ENCODE data around the gene LETM1. TPM values are rescaled to one million over a fixed set of nuclear protein-coding genes. Genes with fewer than 3 reads are reported as not detected.

LETM1 gene
- total and polyA plus RNA-seq, 2 donors from 2014 or later, result 20.0 to 46.4 TPM

DNA sequence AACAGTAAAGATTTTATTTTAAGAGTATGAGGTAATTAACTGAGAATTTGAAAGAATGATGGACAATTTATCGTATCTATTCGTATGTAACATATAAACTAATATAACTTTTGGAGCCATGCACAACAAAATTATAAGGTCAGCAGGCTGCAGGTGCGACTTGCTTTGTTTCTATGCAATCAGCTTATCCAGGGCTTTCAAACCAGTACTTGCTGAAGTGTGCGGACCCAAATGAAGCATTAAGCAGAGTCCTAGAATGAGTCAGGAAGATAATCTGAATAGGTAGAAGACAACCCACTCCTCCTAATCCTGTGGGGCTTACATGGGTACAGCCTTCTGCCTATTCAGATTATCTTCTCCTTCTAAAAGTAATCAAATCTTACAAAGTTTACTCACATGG is 17.3 kb upstream of the LETM1 start:
- H3K27me3 ChIP-seq (ENCODE audit: control insufficient read depth, insufficient read depth, low read length), result no peaks in the 10 kb centered on the region
- TF ChIP-seq CTCF (IDR thresholded peaks at IDR 0.05; ENCODE audit: borderline replicate concordance, extremely low read depth, insufficient read depth), result no peak
- intact Hi-C loops (cut with DNase I), result no loop called here
- H3K4me1 ChIP-seq (ENCODE audit: control insufficient read depth in 2 of 3, insufficient read depth in 2 of 3, low read depth in 1 of 3, low read length in 3 of 3), result peaks cover 0 to 18% (median 3%) of the 10 kb centered on the region in 3 donors
- FAIRE-seq (no peak), DNase-seq (no peak)
- peak overlapping the region in 1 of 3 donors; percentile 21 for H3K9ac ChIP-seq (ENCODE audit: low read length in 3 of 3)
- H3K4me3 ChIP-seq (ENCODE audit: low read length in 3 of 3), result no peak overlapping the region
- no peaks in the 10 kb centered on the region for H3K36me3 ChIP-seq (ENCODE audit: control insufficient read depth in 2 of 3, insufficient read depth in 3 of 3, low read length in 3 of 3)
- no peaks in the 10 kb centered on the region for H3K9me3 ChIP-seq (ENCODE audit: control insufficient read depth in 2 of 3, insufficient read depth in 1 of 3, low read length in 3 of 3)
- H3K27ac ChIP-seq (ENCODE audit: low read depth in 2 of 2, low read length in 2 of 2), result no peak overlapping the region

- Histone ChIP-seq H3K27me3 (ENCODE audit: control insufficient read depth, insufficient read depth, low read length) (no peaks in the 10 kb centered on the region), H3K36me3 (ENCODE audit: control insufficient read depth in 2 of 3, insufficient read depth in 3 of 3, low read length in 3 of 3) (no peaks in the 10 kb centered on the region), H3K4me1 (ENCODE audit: control insufficient read depth in 2 of 3, insufficient read depth in 2 of 3, low read depth in 1 of 3, low read length in 3 of 3) (peaks cover 0 to 18% (median 3%) of the 10 kb centered on the region in 3 donors), H3K4me3 (ENCODE audit: low read length in 3 of 3) (peak overlapping the region in 1 of 3 donors; percentile 2), H3K9me3 (ENCODE audit: control insufficient read depth in 2 of 3, insufficient read depth in 1 of 3, low read length in 3 of 3) (no peaks in the 10 kb centered on the region), H3K27ac (ENCODE audit: low read depth in 2 of 2, low read length in 2 of 2) (no peak overlapping the region), H3K9ac (ENCODE audit: low read length in 3 of 3) (peak overlapping the region in 1 of 3 donors; percentile 75)
- FAIRE-seq (no peak), DNase-seq (no peak)
- intact Hi-C loops (cut with DNase I), result no loop called here
- no peak for TF ChIP-seq CTCF (IDR thresholded peaks at IDR 0.05; ENCODE audit: borderline replicate concordance, extremely low read depth, insufficient read depth)
Measured at GRCh38 chr4:1872870-1873269, 16.9 kb upstream of the LETM1 start.

GRCh38 chr4:1871471-1872021 is 15.6 kb upstream of the LETM1 start:
- Histone ChIP-seq H3K9me3 (ENCODE audit: control insufficient read depth in 2 of 3, insufficient read depth in 1 of 3, low read length in 3 of 3) (no peaks in the 10 kb centered on the region), H3K4me3 (ENCODE audit: low read length in 3 of 3) (no peak overlapping the region), H3K27ac (ENCODE audit: low read depth in 2 of 2, low read length in 2 of 2) (peak overlapping the region in 1 of 2 donors; percentile 81), H3K4me1 (ENCODE audit: control insufficient read depth in 2 of 3, insufficient read depth in 2 of 3, low read depth in 1 of 3, low read length in 3 of 3) (peaks cover 0 to 18% (median 3%) of the 10 kb centered on the region in 3 donors), H3K9ac (ENCODE audit: low read length in 3 of 3) (no peak overlapping the region), H3K27me3 (ENCODE audit: control insufficient read depth, insufficient read depth, low read length) (no peaks in the 10 kb centered on the region), H3K36me3 (ENCODE audit: control insufficient read depth in 2 of 3, insufficient read depth in 3 of 3, low read length in 3 of 3) (no peaks in the 10 kb centered on the region)
- DNase-seq (peak; percentile 48 to 88 (median 58)), FAIRE-seq (no peak)
- TF ChIP-seq CTCF (IDR thresholded peaks at IDR 0.05; ENCODE audit: borderline replicate concordance, extremely low read depth, insufficient read depth), result no peak
- intact Hi-C loops (cut with DNase I), result no loop called here

Data from kidney (tissue), 14 donors.